Measurements from ENCODE around the gene ADGRA3.
"Not testable (repeated sequence)": the region's sequence is repeated elsewhere in the genome, so short reads cannot be mapped to it uniquely, and the experiment has no call there.

ADGRA3 gene

GRCh38 chr4:22444813-22445212 is 71.1 kb downstream of the ADGRA3 start:
- no peak for DNase-seq (ENCODE audit: low read depth, low spot score)

DNA sequence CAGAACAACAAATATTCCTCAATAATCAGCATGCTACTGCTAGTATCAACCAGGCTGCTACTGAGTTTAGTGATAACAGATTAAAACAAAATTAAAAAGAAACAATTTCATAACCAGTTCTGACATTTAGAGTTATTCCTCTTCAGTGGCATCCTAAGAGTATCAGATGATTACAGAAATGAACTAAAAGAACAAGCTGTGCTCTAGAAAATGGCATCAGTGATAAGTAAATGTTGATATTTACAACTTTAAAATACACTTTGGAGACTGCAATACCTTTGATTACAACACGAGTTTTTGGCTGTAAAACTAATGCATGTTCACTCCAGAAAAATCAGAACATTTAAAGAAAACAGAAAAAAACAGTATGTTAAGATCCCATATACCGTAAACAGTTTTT is 72.9 kb downstream of the ADGRA3 start:
- no peak for DNase-seq (ENCODE audit: low read depth, low spot score)

- DNase-seq (ENCODE audit: low read depth, low spot score) = no peak
Measured at GRCh38 chr4:22440999-22441398, 74.9 kb downstream of the ADGRA3 start.

DNA sequence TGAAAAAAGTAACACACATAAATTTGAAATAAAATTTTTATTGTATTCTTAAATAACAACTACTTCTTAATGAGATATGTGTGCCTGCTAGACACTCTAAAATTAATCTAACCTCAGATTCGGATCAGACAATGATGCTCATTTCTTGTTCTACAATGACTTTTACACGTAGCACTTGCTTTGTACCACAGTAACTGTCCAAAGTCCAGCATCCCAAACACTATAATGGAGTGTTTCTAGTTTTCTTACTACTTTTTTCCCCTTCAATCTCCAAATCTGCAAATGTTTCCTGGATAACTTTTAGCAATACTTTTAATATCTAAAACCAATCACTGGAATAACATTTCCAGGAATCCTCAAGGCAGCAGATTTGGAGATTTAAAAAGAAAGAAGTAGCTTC is 75.9 kb downstream of the ADGRA3 start:
- no peak for DNase-seq (ENCODE audit: low read depth, low spot score)

- DNase-seq (ENCODE audit: low read depth, low spot score) = no peak
Measured at GRCh38 chr4:22435652-22436051, 80.2 kb downstream of the ADGRA3 start.

- DNase-seq (ENCODE audit: low read depth, low spot score) = no peak
Measured at GRCh38 chr4:22434895-22435294, 81.0 kb downstream of the ADGRA3 start.

DNA sequence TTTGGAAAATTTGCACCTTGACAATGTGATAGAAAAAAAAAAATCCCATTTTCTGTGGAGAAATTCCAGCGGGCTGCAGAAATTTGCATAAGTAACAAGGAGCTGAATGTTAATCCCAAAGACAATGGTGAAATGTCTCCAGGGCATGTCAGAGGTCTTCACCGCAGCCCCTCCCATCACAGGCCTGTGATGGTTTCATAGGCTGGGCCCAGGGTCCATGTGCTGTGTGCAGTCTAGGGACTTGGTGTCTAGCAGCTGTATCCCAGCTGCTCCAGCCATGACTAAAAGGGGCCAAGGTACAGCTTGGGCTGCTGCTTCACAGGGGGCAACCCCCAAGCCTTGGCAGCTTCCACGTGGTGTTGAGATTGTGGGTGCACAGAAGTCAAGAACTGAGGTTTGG is 85.2 kb downstream of the ADGRA3 start:
- no peak for DNase-seq (ENCODE audit: low read depth, low spot score)

- DNase-seq (ENCODE audit: low read depth, low spot score) = no peak
Measured at GRCh38 chr4:22428441-22428840, 87.4 kb downstream of the ADGRA3 start.

DNA sequence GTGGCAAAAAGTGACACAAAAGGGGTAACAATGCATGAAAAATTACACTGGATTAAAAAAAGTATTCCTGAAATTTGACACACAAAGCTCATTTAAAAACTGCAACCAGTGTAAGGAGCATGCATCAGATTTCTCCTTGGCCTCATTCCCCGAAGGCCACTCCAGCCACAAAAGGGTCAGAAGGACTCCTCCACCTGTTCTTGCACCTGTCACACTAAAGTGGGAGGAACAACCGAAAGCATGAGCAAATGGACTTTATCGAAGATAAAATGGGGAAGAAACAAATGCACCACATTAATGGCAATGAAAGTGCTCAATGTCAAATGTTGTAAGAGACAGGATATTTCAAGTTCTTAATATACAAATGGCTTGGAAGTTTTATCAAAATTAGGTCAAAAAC is 88.2 kb downstream of the ADGRA3 start:
- no peak for DNase-seq (ENCODE audit: low read depth, low spot score)

DNA sequence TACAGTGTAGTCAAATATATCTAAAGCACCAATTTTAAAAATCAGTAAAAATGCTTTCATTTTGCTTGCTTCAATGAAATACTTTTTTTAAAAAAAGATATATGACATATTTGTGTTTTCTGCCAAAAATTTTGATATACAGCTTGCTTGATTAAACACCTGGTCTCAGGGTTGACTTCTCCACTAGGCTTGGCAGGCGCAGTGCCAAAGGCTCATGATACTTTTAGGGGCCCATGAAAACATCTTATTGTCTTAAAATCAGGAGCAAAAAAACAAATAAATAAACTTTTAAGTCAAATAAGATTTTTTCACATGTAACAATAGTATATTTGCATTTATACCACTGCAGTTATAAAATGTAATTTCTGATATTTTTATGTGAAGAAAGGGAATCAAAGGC is 95.6 kb downstream of the ADGRA3 start:
- no peak for DNase-seq (ENCODE audit: low read depth, low spot score)

DNA sequence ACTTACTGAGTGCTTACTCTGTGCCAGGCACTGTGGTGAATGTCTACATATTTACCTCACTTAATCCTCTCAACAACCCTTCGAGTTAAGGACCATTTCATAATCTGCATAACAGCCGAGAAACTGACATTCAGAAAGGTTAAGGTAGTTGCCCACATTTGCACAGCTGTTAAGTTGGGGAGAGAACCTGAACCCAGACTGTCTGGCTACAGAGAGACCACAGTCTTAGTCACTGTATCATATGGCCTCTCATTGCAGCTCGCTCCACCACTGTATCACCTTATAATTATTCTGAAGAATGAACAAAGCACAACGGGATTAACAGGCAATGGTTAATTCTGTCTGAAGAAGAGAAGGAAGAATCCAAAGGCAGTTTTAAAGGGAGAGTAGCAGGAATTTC is 98.5 kb downstream of the ADGRA3 start:
- DNase-seq (ENCODE audit: low read depth, low spot score) = no peak

DNA sequence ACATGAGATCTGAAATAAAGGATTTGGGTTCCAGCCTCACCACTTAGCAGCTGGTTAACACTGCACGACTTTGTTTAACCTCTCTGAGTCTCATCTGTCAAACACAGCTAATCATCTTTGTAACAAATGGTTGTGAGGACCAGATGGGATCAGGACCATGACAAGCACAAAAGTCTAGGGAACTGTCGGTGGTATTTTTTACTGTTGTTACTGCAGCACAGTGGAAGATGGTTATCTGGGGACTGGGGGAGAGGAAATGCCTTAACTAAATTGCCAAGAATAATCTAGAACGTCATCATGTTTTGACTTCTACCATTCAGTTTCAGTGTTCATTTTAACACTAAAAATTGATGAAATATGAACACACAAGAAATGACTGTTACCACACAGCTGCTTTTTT is 99.5 kb downstream of the ADGRA3 start:
- no peak for DNase-seq (ENCODE audit: low read depth, low spot score)

DNA sequence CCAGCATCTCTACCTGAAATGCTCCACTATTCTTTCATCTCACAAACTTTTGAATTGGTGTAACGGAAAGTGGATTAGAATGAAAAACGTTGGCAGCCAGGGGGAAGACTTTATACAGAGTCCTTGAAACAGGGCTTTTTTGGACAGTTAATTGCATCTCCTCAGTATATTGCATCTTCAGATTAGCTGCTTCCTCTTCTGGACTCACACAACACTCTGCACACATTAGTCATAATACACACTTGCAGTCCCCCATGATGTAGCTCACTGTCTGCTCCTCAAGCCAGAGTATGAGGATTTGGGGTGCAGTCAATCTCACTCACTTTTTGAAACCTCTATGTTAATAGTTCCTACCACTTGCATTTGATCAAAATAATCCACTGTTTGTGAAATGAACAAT is 101.0 kb downstream of the ADGRA3 start:
- DNase-seq (ENCODE audit: low read depth, low spot score) = no peak

DNA sequence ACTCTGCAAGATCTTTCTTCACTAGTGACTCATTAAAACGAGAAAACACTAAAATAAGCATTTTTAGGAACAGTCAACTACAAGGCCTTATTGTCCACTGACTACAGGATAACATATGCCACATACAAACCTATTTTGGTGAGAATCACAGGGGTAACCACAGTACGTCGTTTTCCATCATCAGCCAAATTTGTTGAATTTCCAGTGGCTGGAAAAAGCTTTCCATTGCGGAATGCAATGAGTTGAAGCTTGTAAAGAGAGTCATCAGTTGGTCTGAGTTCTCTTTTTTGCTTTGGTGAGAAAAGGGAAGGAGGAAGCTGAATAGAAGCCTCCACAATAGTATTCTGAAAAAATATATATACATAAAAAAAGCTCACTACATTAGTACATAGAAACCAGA is 102.4 kb downstream of the ADGRA3 start:
- DNase-seq (ENCODE audit: low read depth, low spot score) = no peak

- DNase-seq (ENCODE audit: low read depth, low spot score) = no peak
Measured at GRCh38 chr4:22412013-22412412, 103.9 kb downstream of the ADGRA3 start.

GRCh38 chr4:22410645-22411247 is 105.1 kb downstream of the ADGRA3 start:
- no peak for DNase-seq (ENCODE audit: low read depth, low spot score)

GRCh38 chr4:22408474-22408873 is 107.4 kb downstream of the ADGRA3 start:
- DNase-seq (ENCODE audit: low read depth, low spot score) = no peak

GRCh38 chr4:22407361-22407760 is 108.5 kb downstream of the ADGRA3 start:
- no peak for DNase-seq (ENCODE audit: low read depth, low spot score)

DNA sequence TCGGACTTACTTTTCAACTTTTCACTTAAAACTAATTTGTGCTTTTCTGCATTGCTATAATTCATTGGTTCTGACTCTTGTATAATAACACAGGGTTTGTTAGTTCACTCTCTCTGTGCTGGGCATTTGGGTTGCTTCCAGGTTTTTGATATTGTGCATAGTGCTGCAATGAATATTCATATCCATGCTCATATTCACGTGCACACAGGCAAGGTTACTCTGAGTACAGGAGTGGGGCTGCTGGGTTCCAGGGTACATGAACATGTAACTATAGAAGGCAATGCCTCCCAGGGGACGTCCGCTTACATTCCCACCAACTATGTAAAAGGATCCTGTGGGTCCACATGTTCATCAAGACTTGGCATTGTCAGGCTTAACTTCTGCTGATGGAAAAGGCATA is 117.2 kb downstream of the ADGRA3 start:
- DNase-seq (ENCODE audit: low read depth, low spot score) = no peak

- no peak for DNase-seq (ENCODE audit: low read depth, low spot score)
Measured at GRCh38 chr4:22391551-22391950, 124.3 kb downstream of the ADGRA3 start.

- DNase-seq (ENCODE audit: low read depth, low spot score) = no peak
Measured at GRCh38 chr4:22389240-22389870, 126.5 kb downstream of the ADGRA3 start.

GRCh38 chr4:22385611-22386011 is 130.3 kb downstream of the ADGRA3 start:
- DNase-seq (ENCODE audit: low read depth, low spot score) = no peak

DNA sequence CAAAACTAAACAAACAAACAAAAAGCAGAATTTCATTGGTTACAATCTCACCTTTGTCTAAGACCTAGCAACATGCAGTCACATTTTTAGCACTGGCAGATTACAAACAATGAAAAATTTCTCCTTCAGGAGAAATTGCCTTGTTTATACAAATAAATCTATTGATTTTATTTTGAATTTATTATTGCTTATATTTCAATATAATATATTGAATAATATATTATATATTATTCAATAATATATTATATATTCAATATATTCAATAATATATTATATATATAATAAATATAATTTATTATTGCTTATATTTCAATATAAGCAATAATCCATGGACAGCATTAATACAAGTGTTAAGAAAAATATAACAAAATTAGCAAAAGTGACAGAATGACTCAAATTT is 131.7 kb downstream of the ADGRA3 start:
- DNase-seq (ENCODE audit: low read depth, low spot score) = no peak

DNA sequence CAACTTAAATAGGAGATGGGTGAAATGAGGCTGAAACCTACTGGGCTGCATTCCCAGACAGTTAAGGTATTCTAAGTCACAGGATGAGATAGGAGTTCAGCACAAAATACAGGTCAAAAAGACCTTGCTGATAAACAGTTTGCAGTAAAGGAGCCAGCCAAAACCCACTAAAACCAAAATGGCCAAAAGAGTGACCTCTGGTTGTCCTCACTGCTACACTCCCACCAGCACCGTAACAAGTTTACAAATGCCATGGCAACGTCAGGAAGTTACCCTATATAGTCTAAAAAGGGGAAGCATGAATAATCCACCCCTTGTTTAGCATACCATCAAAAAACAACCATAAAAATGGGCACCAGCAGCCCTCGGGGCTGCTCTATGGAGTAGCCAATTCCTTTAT is 133.7 kb downstream of the ADGRA3 start:
- not testable (repeated sequence) for DNase-seq (ENCODE audit: low read depth, low spot score)
